Activated naive CD8-positive, alpha-beta T cell treated with anti-CD3 and anti-CD28 coated beads, Interleukin-2, amount 50 U/mL, for 24 hours (primary cell): ENCODE results near the gene RB1.
"Not testable (repeated sequence)": the region's sequence is repeated elsewhere in the genome, so short reads cannot be mapped to it uniquely, and the experiment has no call there.

Experiments used
- ATAC-seq: fragments of 150-1000 bp; cut with Tn5 transposase; one replicate; pipeline ENCODE4 v1.10.0; 2021
- DNase-seq: peaks from one replicate; pipeline ENCODE4 v3.0.0; 2021
- H3K27ac Mint-ChIP-seq: one replicate; pipeline ENCODE4 v1.8.0; 2021; ENCODE audit warnings: mild to moderate bottlenecking, mixed read lengths
- H3K27me3 Mint-ChIP-seq: one replicate; pipeline ENCODE4 v1.8.0; 2021; ENCODE audit warnings: mixed read lengths
- H3K36me3 Mint-ChIP-seq: one replicate; pipeline ENCODE4 v1.8.0; 2021; ENCODE audit warnings: low read depth, mixed read lengths
- H3K4me1 Mint-ChIP-seq: one replicate; pipeline ENCODE4 v1.8.0; 2021; ENCODE audit warnings: mixed read lengths
- H3K4me3 Mint-ChIP-seq: one replicate; pipeline ENCODE4 v1.8.0; 2021; ENCODE audit warnings: mild to moderate bottlenecking, moderate library complexity, mixed read lengths
- H3K9me3 Mint-ChIP-seq: one replicate; pipeline ENCODE4 v1.8.0; 2021; ENCODE audit warnings: mixed read lengths

RB1 gene

DNA sequence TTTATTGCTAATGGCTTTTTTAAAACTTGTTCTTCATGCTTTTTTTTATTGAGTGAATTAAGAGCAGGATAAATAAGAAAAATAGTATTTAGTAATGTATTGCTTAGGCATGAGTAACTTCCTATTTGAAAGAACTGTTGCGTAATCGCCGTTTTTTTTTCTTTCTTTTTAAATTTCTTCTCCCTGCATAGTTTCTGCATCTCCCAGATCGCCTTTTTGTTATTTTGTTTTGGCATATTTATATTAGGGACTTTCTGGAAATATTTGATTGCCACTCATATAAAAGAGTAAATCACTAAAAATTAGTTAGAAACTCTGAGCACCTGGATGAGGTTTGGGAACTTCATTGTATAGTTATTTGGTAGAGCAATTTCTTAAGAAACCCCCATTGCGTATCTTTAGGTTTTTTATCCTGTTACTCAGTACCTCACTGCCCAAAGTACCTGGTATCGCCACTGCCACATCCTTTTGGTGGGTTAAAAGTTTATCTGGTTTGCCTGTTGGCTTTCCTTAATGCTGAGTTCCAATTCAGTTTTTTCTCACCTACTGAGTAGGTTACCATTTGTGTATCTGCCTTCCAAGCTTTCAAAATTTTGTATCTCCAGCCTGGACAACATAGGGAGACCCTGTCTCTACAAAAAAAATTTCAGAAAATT lies 145.5 kb downstream of the RB1 start:
- H3K27ac Mint-ChIP-seq = no peak overlapping the region
- no peak overlapping the region for H3K4me3 Mint-ChIP-seq
- H3K36me3 Mint-ChIP-seq = peaks cover 38% of the 10 kb centered on the region

DNA sequence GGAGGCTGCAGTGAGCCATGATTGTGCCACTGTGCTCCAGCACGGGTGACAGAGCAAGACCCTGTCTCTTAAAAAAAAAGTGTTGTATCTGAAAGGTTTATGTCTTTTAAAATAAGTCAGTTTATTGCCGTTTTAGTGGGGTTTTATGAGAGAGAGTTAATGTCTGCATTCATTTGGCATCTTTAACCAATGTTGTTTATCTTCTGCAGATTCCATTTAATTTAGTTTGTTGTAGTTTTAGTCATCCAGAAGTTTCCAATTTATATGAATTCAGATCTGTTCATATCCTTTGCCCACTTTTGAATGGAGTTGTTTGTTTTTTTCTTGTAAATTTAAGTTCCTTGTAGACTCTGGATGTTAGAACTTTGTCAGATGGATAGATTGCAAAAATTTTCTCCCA lies 146.1 kb downstream of the RB1 start:
- no peak for DNase-seq
- Mint-ChIP-seq H3K4me3 (no peak overlapping the region), H3K4me1 (peaks cover 25% of the 10 kb centered on the region), H3K36me3 (peaks cover 40% of the 10 kb centered on the region), H3K27me3 (no peaks in the 10 kb centered on the region), H3K9me3 (peaks cover 19% of the 10 kb centered on the region), H3K27ac (no peak overlapping the region)
- ATAC-seq = no peak

More for the DNA sequence above, 145.5 kb downstream of the RB1 start:
- Mint-ChIP-seq H3K9me3 (peaks cover 19% of the 10 kb centered on the region), H3K4me1 (peaks cover 27% of the 10 kb centered on the region), H3K27me3 (no peaks in the 10 kb centered on the region)
- no peak for DNase-seq
- ATAC-seq = no peak

DNA sequence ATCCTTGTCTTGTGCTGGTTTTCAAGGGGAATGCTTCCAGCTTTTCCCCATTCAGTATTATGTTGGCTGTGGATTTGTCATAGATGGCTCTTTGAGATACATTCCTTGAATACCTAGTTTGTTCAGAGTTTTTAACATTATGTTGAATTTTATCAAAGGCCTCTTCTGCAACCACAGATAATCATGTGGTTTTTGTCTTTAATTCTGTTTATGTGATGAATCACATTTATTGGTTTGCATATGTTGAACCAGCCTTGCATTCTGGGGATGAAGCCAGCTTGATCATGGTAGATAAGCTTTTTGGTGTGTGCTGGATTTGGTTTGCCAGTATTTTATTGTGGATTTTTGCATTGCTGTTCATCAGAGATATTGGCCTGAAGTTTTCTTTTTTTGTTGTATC lies 147.6 kb downstream of the RB1 start:
- not testable (repeated sequence) for DNase-seq, H3K27ac Mint-ChIP-seq, ATAC-seq, H3K4me3 Mint-ChIP-seq, H3K27me3 Mint-ChIP-seq
- H3K4me1 Mint-ChIP-seq = peaks cover 25% of the 10 kb centered on the region
- H3K36me3 Mint-ChIP-seq = peaks cover 50% of the 10 kb centered on the region
- H3K9me3 Mint-ChIP-seq = peaks cover 19% of the 10 kb centered on the region

DNA sequence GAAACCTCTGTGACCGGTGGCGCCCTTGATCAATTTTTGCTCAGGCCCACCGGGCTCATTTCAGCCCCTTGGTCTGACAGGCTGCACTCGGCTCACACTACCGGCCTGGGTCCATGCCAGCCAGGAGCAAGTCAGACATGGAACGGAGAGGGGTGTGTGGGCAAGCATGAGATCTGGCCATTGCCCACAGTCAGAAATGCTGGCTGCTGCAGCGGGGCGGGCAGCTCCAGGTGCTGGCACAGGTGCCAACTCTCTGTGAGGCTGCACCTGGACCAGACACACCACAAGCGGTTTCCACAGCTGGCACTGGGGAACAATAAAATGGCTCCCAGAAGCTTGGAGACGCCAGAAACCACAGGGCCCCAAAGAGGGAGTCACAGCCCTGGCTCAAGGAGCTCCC lies 153.0 kb downstream of the RB1 start:
- no peak overlapping the region for H3K4me3 Mint-ChIP-seq
- H3K9me3 Mint-ChIP-seq = peaks cover 6% of the 10 kb centered on the region
- H3K27ac Mint-ChIP-seq = no peak overlapping the region
- H3K4me1 Mint-ChIP-seq = peaks cover 5% of the 10 kb centered on the region
- peaks cover 60% of the 10 kb centered on the region for H3K36me3 Mint-ChIP-seq
- no peak for DNase-seq
- H3K27me3 Mint-ChIP-seq = no peaks in the 10 kb centered on the region
- ATAC-seq = no peak

DNA sequence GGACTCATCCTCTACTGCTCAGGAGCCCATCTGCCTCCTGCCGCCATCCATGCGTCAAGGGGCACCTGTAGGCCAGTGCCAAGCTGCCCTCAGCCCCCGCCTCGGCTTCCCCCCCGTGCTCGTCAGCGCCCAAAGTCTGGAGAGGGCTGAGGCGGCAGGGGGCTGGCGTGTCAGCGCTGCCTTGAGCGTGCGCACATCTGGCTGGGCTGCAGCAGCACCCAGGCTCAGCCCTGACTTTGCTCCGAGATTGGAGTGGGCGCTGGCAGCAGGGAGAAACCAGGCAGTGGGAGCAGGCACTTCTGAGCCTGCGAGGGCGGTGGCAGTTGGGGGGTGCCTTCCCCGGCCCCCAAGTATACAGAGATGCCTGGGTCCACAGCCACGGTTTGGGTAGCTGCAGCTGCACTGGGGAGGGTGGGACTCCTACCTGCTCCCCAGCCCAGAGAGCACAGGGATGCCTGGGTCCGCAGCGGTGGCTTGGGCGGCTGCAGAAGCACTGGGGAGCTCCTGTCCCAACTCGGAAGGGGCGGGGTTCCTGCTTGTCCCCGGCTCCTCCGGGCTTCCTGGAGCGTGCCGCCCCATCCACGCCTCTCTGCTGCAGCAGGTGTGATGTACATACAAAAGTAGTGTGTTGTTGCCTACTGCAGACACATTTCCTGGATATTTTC lies 154.2 kb downstream of the RB1 start:
- Mint-ChIP-seq H3K9me3 (no peaks in the 10 kb centered on the region), H3K4me1 (peaks cover 5% of the 10 kb centered on the region), H3K27me3 (no peaks in the 10 kb centered on the region), H3K27ac (no peak overlapping the region), H3K36me3 (peaks cover 56% of the 10 kb centered on the region), H3K4me3 (no peak overlapping the region)
- DNase-seq (no peak), ATAC-seq (no peak)

DNA sequence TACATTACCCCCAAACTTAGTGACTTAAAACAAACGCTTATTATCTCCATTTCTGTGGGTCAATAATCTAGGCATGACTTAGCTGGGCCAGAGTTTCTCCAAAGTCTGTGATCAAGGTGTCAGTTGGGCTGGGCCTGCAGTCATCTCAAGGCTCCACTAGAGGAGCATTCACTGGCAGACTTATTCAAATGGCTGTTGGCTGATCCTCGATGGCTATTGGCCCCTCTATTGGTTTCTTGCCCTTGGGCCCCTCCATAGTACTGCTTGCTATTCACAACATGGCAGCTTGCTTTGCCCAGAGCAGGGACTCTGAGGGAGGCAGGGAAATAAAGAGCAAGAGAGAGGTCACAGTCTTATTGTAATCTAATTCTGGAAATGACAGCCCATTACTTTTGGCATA lies 171.7 kb downstream of the RB1 start:
- H3K27ac Mint-ChIP-seq = no peak overlapping the region
- peaks cover 30% of the 10 kb centered on the region for H3K36me3 Mint-ChIP-seq

DNA sequence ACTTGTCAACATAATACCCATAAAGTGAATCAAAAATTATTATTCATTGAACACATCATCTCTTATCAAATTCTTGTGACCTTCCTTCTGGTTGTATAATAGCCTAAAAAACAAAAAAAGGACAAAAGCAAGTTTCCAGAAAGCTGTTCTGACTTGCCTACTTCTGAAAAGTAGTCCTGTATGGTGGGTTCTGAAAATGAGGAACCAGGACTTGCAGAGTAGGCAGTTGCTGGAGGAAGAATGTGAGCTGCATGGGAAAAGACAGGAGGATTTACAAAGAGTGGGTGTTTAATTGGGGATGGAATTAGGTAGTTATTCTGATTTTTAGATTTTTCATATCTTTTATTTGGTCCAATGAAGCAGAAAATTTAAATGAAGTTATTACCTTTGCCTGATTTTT lies 172.7 kb downstream of the RB1 start:
- ATAC-seq = no peak
- H3K4me1 Mint-ChIP-seq = no peaks in the 10 kb centered on the region
- H3K9me3 Mint-ChIP-seq = no peaks in the 10 kb centered on the region
- DNase-seq = no peak
- H3K4me3 Mint-ChIP-seq = no peak overlapping the region
- no peaks in the 10 kb centered on the region for H3K27me3 Mint-ChIP-seq
- H3K36me3 Mint-ChIP-seq = peaks cover 30% of the 10 kb centered on the region
- H3K27ac Mint-ChIP-seq = no peak overlapping the region

More for the DNA sequence above, 171.7 kb downstream of the RB1 start:
- H3K27me3 Mint-ChIP-seq = no peaks in the 10 kb centered on the region
- H3K4me3 Mint-ChIP-seq = no peak overlapping the region
- no peaks in the 10 kb centered on the region for H3K4me1 Mint-ChIP-seq
- H3K9me3 Mint-ChIP-seq = no peaks in the 10 kb centered on the region
- DNase-seq (no peak), ATAC-seq (no peak)

DNA sequence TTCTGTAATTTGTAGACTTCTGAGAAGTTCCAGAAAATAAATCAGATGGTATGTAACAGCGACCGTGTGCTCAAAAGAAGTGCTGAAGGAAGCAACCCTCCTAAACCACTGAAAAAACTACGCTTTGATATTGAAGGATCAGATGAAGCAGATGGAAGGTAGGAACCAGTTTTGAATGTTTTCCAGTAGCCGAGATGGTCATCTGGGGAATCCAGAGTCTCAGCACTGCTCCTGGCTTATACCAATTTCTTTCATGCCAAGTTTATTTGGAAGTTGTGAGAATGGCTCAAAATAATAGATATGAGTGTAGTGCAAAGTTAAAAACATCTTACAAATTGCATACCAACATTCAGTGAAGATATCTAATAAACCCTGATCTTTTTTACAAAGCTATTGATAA lies 173.1 kb downstream of the RB1 start:
- Mint-ChIP-seq H3K27ac (no peak overlapping the region), H3K4me3 (no peak overlapping the region), H3K9me3 (no peaks in the 10 kb centered on the region), H3K4me1 (no peaks in the 10 kb centered on the region), H3K27me3 (no peaks in the 10 kb centered on the region), H3K36me3 (peaks cover 30% of the 10 kb centered on the region)
- DNase-seq (no peak), ATAC-seq (no peak)

DNA sequence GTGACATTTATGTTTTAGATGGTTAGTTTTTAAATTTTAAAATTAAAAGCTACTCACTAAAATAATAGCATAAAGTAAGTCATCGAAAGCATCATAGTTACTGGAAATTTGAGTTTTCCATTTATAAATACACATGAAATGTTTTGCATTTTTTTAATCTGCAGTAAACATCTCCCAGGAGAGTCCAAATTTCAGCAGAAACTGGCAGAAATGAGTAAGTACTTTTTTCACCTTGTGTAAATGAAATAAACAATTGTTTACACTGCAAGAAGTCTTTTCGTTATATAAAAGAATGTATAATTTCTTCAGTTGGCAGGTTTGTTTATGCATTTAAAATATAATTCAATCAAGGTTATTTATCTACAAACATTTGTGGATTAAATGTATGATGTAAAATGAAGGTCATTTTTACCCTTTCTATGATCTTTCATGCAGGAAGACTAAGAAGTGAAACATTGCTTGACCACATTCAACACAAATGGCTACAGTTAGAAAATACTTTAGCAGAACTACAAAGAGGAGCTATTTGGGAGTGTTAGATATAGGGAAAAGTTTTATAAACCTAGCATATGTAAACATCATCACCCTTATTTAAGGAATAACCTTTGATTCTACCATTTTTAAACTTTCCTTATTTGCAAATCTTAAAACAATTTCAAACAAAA lies 173.8 kb downstream of the RB1 start:
- ATAC-seq (no peak), DNase-seq (no peak)
- Mint-ChIP-seq H3K27me3 (no peaks in the 10 kb centered on the region), H3K27ac (no peak overlapping the region), H3K9me3 (no peaks in the 10 kb centered on the region), H3K4me3 (no peak overlapping the region), H3K4me1 (no peaks in the 10 kb centered on the region), H3K36me3 (peaks cover 31% of the 10 kb centered on the region)

DNA sequence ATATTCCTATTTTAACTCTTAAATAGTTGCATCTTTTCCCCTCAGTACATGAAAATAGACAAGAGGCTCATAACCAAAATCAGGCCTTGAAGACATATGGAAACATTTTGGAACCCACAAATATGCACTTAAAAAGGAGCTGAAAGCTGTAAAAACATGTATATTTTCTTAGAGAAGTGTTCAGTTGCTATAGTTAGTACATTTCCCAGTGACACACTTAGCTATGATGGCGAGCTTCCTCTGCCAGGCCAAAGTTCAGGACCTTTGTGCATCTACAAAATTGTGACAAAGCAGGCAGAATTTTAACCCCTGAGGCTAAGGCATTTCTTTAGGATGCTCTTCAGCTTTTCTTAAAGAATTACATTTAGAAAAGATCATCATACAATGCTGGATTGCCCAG lies 174.8 kb downstream of the RB1 start:
- Mint-ChIP-seq H3K4me1 (no peaks in the 10 kb centered on the region), H3K9me3 (no peaks in the 10 kb centered on the region), H3K27me3 (no peaks in the 10 kb centered on the region), H3K4me3 (no peak overlapping the region), H3K27ac (no peak overlapping the region), H3K36me3 (peaks cover 38% of the 10 kb centered on the region)
- no peak for ATAC-seq
- no peak for DNase-seq

DNA sequence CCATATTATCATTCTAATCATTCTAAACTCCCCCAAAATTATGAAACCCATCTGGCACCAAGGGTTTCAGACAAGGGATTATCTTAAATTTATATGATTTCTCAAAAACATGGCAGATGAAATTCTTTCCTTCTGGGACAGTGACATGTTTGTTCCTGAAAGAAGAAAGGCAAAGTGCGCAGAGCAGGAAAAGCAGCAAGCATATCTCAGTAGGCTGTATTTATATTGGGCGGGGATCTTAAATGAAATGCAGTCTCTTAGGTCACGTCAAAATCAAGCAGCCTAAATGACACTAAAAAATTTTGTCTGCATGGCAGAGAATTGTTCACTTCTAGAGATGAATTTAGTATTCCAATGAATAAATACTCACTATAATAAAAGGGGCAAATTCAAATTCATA lies 180.0 kb downstream of the RB1 start:
- no peak for DNase-seq
- H3K9me3 Mint-ChIP-seq = no peaks in the 10 kb centered on the region
- H3K27ac Mint-ChIP-seq = no peak overlapping the region
- no peak for ATAC-seq
- no peak overlapping the region for H3K4me3 Mint-ChIP-seq
- H3K4me1 Mint-ChIP-seq = peaks cover 3% of the 10 kb centered on the region
- peaks cover 29% of the 10 kb centered on the region for H3K36me3 Mint-ChIP-seq
- H3K27me3 Mint-ChIP-seq = no peaks in the 10 kb centered on the region

DNA sequence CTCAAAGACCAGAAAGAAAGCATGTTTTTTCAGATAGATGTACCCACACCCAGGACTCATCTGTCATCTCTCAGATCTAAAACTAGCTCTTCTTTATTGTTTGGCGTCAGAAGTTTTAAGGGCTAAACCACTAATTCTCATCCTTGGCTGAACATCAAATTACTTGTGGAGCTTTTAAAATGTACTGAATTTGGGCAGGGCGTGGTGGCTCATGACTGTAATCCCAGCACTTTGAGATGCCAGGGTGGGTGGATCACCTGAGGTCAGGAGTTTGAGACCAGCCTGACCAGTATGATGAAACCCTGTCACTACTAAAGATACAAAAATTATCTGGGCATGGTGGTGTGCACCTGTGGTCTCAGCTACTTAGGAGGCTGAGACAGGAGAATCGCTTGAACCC lies 181.9 kb downstream of the RB1 start:
- no peak overlapping the region for H3K27ac Mint-ChIP-seq
- H3K4me1 Mint-ChIP-seq = peaks cover 3% of the 10 kb centered on the region
- H3K4me3 Mint-ChIP-seq = no peak overlapping the region
- DNase-seq (no peak), ATAC-seq (no peak)
- H3K36me3 Mint-ChIP-seq = peaks cover 24% of the 10 kb centered on the region
- H3K27me3 Mint-ChIP-seq = no peaks in the 10 kb centered on the region
- H3K9me3 Mint-ChIP-seq = no peaks in the 10 kb centered on the region

DNA sequence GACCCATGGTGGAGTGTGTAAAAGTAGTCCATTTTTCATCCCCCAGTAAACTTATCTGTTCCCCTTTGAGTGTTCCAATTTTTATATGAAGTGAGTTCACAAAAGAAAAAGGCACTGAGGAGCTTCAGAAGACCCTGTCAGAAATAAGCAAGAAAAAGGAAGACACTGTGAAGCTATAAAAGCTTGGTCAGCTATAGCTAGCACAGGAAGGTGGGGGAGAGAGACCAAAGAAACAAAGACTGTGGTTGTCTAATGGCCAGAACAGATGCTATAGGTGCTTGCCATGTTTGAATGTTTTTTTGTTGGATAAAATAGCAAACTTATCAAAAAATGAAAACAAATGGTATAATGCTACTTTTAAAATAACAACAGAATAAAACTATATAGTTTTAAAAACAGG lies 182.8 kb downstream of the RB1 start:
- ATAC-seq (no peak), DNase-seq (no peak)
- no peaks in the 10 kb centered on the region for H3K27me3 Mint-ChIP-seq
- H3K27ac Mint-ChIP-seq = no peak overlapping the region
- peaks cover 3% of the 10 kb centered on the region for H3K4me1 Mint-ChIP-seq
- H3K36me3 Mint-ChIP-seq = peaks cover 24% of the 10 kb centered on the region
- H3K4me3 Mint-ChIP-seq = no peak overlapping the region
- H3K9me3 Mint-ChIP-seq = no peaks in the 10 kb centered on the region

DNA sequence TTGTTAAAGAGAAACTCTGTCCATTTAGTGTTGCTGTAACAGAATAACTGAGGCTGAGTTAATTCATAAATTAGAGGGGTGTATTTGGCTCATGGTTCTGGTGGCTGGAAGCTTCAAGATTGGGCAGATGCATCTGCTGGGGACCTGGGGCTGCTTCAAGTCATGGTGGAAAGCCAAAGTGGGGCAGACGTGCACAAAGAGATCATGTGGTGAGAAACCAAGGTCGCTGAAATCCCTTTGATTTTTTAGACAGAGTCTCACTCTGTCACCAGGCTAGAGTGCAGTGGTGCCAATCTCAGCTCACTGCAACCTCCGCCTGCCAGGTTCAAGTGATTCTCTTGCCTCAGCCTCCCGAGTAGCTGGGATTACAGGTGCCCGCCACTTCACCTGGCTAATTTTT lies 183.3 kb downstream of the RB1 start:
- Mint-ChIP-seq H3K36me3 (peaks cover 24% of the 10 kb centered on the region), H3K27ac (peak overlapping the region; percentile 28), H3K27me3 (no peaks in the 10 kb centered on the region), H3K4me3 (no peak overlapping the region), H3K4me1 (peaks cover 3% of the 10 kb centered on the region), H3K9me3 (no peaks in the 10 kb centered on the region)
- ATAC-seq = no peak
- no peak for DNase-seq

DNA sequence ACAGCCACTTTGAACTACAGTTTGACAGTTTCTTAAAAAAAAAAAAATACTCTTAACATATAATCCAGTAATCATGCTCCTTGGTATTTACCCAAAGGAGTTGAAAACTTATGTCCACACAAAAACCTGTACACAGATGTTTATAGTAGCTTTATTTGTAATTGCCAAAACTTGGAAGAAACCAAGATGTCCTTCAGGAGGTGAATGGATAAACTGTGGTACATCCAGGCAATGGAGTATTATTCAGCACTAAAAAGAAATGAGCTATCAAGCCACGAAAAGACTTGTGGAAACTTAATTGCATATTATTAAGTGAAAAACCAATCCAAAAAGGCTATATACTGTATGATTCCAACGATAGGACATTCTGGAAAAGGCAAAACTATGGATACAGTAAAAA lies 184.4 kb downstream of the RB1 start:
- Mint-ChIP-seq H3K27ac (no peak overlapping the region), H3K4me1 (peaks cover 3% of the 10 kb centered on the region), H3K9me3 (no peaks in the 10 kb centered on the region), H3K4me3 (no peak overlapping the region), H3K36me3 (peaks cover 16% of the 10 kb centered on the region), H3K27me3 (no peaks in the 10 kb centered on the region)
- no peak for ATAC-seq
- no peak for DNase-seq
